IMR-90 (cell line): ENCODE data around the gene TMOD1.

Experiments
- BHLHE40 ChIP-seq: fragments of 150-350 bp; IDR thresholded peaks from 2 replicates; pipeline ENCODE4 v1.6.1; 2016; ENCODE audit warnings: mild to moderate bottlenecking, low read depth, low read length
- CEBPB ChIP-seq: IDR thresholded peaks from 2 replicates; pipeline ENCODE4 v1.6.1; 2012; ENCODE audit warnings: low read depth, low read length, improper control_type of control experiment
- MAFK ChIP-seq: IDR thresholded peaks from 2 replicates; pipeline ENCODE4 v1.6.1; 2012; ENCODE audit warnings: low read depth, low read length, improper control_type of control experiment
- MXI1 ChIP-seq: IDR thresholded peaks from 2 replicates; pipeline ENCODE4 v1.6.1; 2012; ENCODE audit warnings: low read depth, mild to moderate bottlenecking, low read length, moderate library complexity, borderline replicate concordance
- POLR2A ChIP-seq: IDR thresholded peaks from 2 replicates; pipeline ENCODE4 v1.6.1; 2012; ENCODE audit warnings: mild to moderate bottlenecking, low read depth, low read length
- RCOR1 ChIP-seq: IDR thresholded peaks from 2 replicates; pipeline ENCODE4 v1.6.1; 2012; ENCODE audit warnings: mild to moderate bottlenecking, low read length, improper control_type of control experiment; ENCODE audit not compliant: insufficient replicate concordance
- RFX5 ChIP-seq: IDR thresholded peaks from 2 replicates; pipeline ENCODE4 v1.8.0; 2012; ENCODE audit warnings: low read depth, mild to moderate bottlenecking, low read length, moderate library complexity
- TF ChIP-seq, protein P1 (sequence below): conservative IDR thresholded peaks from 2 replicates; pipeline ENCODE4 v1.5.1; 2012; ENCODE audit warnings: mild to moderate bottlenecking, low read depth, low read length, improper control_type of control experiment
- TF ChIP-seq, protein P2 (sequence below): fragments of 150-350 bp; IDR thresholded peaks from 2 replicates; pipeline ENCODE4 v1.6.1; 2017; ENCODE audit warnings: mild to moderate bottlenecking, antibody characterized with exemption, low read length, low read depth

DNA sequence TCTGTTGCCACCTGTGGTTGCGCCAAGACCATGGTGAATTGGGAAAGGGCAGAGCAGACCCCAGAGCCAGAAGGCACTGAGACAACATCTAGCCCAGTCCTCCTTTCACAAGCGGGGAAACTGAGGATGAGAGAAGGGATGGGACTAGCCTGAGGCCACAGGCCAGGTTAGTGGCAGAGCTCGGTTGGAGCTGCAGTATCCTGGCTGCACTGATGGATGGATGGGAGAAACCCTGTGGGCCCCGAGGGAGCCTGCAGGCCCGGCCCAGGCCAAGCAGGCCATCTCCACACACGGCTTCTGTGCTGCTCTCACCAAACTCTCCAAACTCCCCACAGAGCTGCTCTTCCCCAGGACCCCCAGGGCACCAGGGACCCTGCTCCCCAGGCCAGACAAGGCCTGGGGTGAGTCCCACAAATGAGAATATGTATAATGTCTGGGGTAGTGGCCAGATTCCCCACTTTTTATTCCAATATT, 71.5 kb downstream of the TMOD1 start:
- TF ChIP-seq, protein P1, sequence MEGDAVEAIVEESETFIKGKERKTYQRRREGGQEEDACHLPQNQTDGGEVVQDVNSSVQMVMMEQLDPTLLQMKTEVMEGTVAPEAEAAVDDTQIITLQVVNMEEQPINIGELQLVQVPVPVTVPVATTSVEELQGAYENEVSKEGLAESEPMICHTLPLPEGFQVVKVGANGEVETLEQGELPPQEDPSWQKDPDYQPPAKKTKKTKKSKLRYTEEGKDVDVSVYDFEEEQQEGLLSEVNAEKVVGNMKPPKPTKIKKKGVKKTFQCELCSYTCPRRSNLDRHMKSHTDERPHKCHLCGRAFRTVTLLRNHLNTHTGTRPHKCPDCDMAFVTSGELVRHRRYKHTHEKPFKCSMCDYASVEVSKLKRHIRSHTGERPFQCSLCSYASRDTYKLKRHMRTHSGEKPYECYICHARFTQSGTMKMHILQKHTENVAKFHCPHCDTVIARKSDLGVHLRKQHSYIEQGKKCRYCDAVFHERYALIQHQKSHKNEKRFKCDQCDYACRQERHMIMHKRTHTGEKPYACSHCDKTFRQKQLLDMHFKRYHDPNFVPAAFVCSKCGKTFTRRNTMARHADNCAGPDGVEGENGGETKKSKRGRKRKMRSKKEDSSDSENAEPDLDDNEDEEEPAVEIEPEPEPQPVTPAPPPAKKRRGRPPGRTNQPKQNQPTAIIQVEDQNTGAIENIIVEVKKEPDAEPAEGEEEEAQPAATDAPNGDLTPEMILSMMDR: no peak
- no peak for TF ChIP-seq POLR2A
- no peak for TF ChIP-seq CEBPB
- no peak for TF ChIP-seq RCOR1
- TF ChIP-seq, protein P2, sequence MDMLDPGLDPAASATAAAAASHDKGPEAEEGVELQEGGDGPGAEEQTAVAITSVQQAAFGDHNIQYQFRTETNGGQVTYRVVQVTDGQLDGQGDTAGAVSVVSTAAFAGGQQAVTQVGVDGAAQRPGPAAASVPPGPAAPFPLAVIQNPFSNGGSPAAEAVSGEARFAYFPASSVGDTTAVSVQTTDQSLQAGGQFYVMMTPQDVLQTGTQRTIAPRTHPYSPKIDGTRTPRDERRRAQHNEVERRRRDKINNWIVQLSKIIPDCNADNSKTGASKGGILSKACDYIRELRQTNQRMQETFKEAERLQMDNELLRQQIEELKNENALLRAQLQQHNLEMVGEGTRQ: no peak
- TF ChIP-seq MAFK: no peak
- no peak for TF ChIP-seq RFX5
- TF ChIP-seq BHLHE40: no peak
- TF ChIP-seq MXI1: no peak
